Measurements from ENCODE around the gene LIPC.

DNA sequence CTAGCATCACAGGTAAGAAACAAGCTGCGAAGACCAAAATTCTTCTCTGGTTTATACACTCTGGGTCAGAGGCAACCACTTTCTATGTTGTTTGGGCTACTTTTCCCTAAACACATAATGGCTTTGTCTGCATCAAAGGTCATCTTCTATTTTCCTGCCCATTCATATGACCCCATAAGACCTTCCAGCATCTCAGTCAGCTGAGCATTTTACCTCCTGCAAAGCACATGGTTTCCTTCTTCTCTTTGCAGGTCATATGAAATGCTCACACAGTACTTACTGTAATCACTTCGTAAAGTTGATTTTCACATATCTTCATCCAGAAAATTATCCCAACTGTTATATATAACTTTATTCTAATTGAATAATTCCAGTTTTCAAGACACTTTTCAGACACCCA is 34.8 kb downstream of the LIPC start:
- TF ChIP-seq, protein P1, sequence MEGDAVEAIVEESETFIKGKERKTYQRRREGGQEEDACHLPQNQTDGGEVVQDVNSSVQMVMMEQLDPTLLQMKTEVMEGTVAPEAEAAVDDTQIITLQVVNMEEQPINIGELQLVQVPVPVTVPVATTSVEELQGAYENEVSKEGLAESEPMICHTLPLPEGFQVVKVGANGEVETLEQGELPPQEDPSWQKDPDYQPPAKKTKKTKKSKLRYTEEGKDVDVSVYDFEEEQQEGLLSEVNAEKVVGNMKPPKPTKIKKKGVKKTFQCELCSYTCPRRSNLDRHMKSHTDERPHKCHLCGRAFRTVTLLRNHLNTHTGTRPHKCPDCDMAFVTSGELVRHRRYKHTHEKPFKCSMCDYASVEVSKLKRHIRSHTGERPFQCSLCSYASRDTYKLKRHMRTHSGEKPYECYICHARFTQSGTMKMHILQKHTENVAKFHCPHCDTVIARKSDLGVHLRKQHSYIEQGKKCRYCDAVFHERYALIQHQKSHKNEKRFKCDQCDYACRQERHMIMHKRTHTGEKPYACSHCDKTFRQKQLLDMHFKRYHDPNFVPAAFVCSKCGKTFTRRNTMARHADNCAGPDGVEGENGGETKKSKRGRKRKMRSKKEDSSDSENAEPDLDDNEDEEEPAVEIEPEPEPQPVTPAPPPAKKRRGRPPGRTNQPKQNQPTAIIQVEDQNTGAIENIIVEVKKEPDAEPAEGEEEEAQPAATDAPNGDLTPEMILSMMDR (IDR thresholded peaks at IDR 0.05; ENCODE audit: borderline replicate concordance, extremely low read depth, low read length, poor library complexity, severe bottlenecking) = no peak
- no peak for TF ChIP-seq EZH2 (IDR thresholded peaks at IDR 0.05; ENCODE audit: borderline replicate concordance, low read depth, low read length, severe bottlenecking)

Data from DND-41 (cell line).